Neural progenitor cell (in vitro differentiated cells): ENCODE data around the gene DCST2.

Experiments
- CTCF ChIP-seq: fragments of 200-600 bp; sonication (generic); IDR thresholded peaks from 2 replicates; pipeline ENCODE4 v1.5.1; 2017; ENCODE audit warnings: antibody characterized with exemption, mild to moderate bottlenecking
- EZH2 ChIP-seq: fragments of 200-600 bp; sonication (generic); IDR thresholded peaks from 2 replicates; pipeline ENCODE4 v1.6.1; 2017; ENCODE audit warnings: antibody characterized with exemption, mild to moderate bottlenecking, moderate library complexity

GRCh38 chr1:155000726-155001424 is 32.7 kb downstream of the DCST2 start:
- TF ChIP-seq CTCF (no peak), EZH2 (no peak)
